Endodermal cell (in vitro differentiated cells): ENCODE results near the gene TENT5C. TPM values are rescaled to one million over a fixed set of nuclear protein-coding genes. Genes with fewer than 3 reads are reported as not detected.

Experiments used
- DNase-seq: peaks from one replicate; pipeline ENCODE4 v3.0.0-alpha.2; 2017
- H3K27ac ChIP-seq: 2 replicates; pipeline ENCODE4 v1.5.1; 2013; ENCODE audit warnings: mild to moderate bottlenecking, low read depth, low read length, moderate library complexity
- H3K27me3 ChIP-seq: 2 replicates; pipeline ENCODE4 v1.6.1; 2013; ENCODE audit warnings: mild to moderate bottlenecking, low read length, moderate library complexity; ENCODE audit not compliant: insufficient read depth, control insufficient read depth, poor library complexity, severe bottlenecking
- H3K36me3 ChIP-seq: 2 replicates; pipeline ENCODE4 v1.7.0; 2013; ENCODE audit warnings: mild to moderate bottlenecking, low read length, moderate library complexity; ENCODE audit not compliant: control insufficient read depth, insufficient read depth
- H3K4me1 ChIP-seq: one replicate; pipeline ENCODE4 v1.7.0; 2013; ENCODE audit warnings: low read length; ENCODE audit not compliant: control insufficient read depth, insufficient read depth
- H3K4me3 ChIP-seq: 2 replicates; pipeline ENCODE4 v1.5.1; 2013; ENCODE audit warnings: mild to moderate bottlenecking, low read length, moderate library complexity
- H3K9ac ChIP-seq: 2 replicates; pipeline ENCODE4 v1.6.1; 2013; ENCODE audit warnings: mild to moderate bottlenecking, low read length, moderate library complexity; ENCODE audit not compliant: poor library complexity, severe bottlenecking; ENCODE audit errors: extremely low read depth
- H3K9me3 ChIP-seq: 2 replicates; pipeline ENCODE4 v1.6.1; 2013; ENCODE audit warnings: mild to moderate bottlenecking, low read length, moderate library complexity; ENCODE audit not compliant: control insufficient read depth
- H3K27ac Mint-ChIP-seq: 2 replicates; pipeline ENCODE4 v1.8.0; 2020; ENCODE audit warnings: mixed read lengths
- H3K27me3 Mint-ChIP-seq: 2 replicates; pipeline ENCODE4 v1.8.0; 2021; ENCODE audit warnings: mild to moderate bottlenecking, mixed read lengths; ENCODE audit not compliant: insufficient read depth
- H3K36me3 Mint-ChIP-seq: 2 replicates; pipeline ENCODE4 v1.8.0; 2020; ENCODE audit warnings: low read depth, mixed read lengths
- H3K4me1 Mint-ChIP-seq: 2 replicates; pipeline ENCODE4 v1.8.0; 2020; ENCODE audit warnings: mixed read lengths
- H3K4me3 Mint-ChIP-seq: 2 replicates; pipeline ENCODE4 v1.8.0; 2020; ENCODE audit warnings: mild to moderate bottlenecking, moderate library complexity, mixed read lengths
- H3K9me3 Mint-ChIP-seq: 2 replicates; pipeline ENCODE4 v1.8.0; 2020; ENCODE audit warnings: mild to moderate bottlenecking, mixed read lengths
- CTCF ChIP-seq: fragments of 200-600 bp; sonication (generic); conservative IDR thresholded peaks from 2 replicates; pipeline ENCODE4 v1.5.0; 2021; ENCODE audit warnings: antibody characterized with exemption, mild to moderate bottlenecking
- WGBS, 2 experiments: methylation state at CpG; one replicate each; pipeline versions ENCODE4 v1.1.5 to v1.1.7; 2013; ENCODE audit warnings: missing lambda C conversion rate in 2 of 2, mixed read lengths in 1 of 2; ENCODE audit not compliant: insufficient coverage in 1 of 2, insufficient read length in 1 of 2; 5-methylcytosine and 5-hydroxymethylcytosine counted together
- total RNA-seq, 2 donors: library from RNA; stranded (reverse); fragmentation: NEBNext Ultra II Directional in 1 of 2; extraction: Animal tissue kit (Norgen Biotek cat#: 25700) in 1 of 2; gene quantifications; 2 replicates in 1 of 2; 3 replicates in 1 of 2; pipeline ENCODE4 v1.2.1, GENCODE V29; 2021

TENT5C gene
- total RNA-seq, 2 donors from 2014 or later = 1.0 to 1.4 TPM

GRCh38 chr1:117582451-117582850 lies 23.4 kb upstream of the TENT5C start:
- H3K4me1 ChIP-seq = no peaks in the 10 kb centered on the region
- H3K36me3 Mint-ChIP-seq = no peaks in the 10 kb centered on the region

GRCh38 chr1:117583247-117583646 lies 22.6 kb upstream of the TENT5C start:
- WGBS, 2 experiments = 96 to 100% methylated on average over 2 to 6 of the region's 6 CpGs
- Mint-ChIP-seq H3K36me3 (no peaks in the 10 kb centered on the region), H3K9me3 (no peaks in the 10 kb centered on the region), H3K27ac (no peak overlapping the region), H3K4me1 (no peaks in the 10 kb centered on the region), H3K4me3 (no peak overlapping the region), H3K27me3 (peaks cover 3% of the 10 kb centered on the region)
- Histone ChIP-seq H3K36me3 (no peaks in the 10 kb centered on the region), H3K9ac (no peak overlapping the region), H3K27ac (no peak overlapping the region), H3K4me1 (no peaks in the 10 kb centered on the region), H3K9me3 (no peaks in the 10 kb centered on the region), H3K27me3 (no peaks in the 10 kb centered on the region), H3K4me3 (no peak overlapping the region)
- TF ChIP-seq CTCF = no peak
- no peak for DNase-seq

More at GRCh38 chr1:117582451-117582850, 23.4 kb upstream of the TENT5C start:
- peaks cover 1% of the 10 kb centered on the region for H3K27me3 Mint-ChIP-seq
- no peaks in the 10 kb centered on the region for H3K4me1 Mint-ChIP-seq
- Histone ChIP-seq H3K4me3 (no peak overlapping the region), H3K9me3 (no peaks in the 10 kb centered on the region), H3K36me3 (no peaks in the 10 kb centered on the region), H3K27me3 (no peaks in the 10 kb centered on the region), H3K27ac (no peak overlapping the region), H3K9ac (no peak overlapping the region)
- H3K9me3 Mint-ChIP-seq = no peaks in the 10 kb centered on the region
- DNase-seq = no peak
- H3K4me3 Mint-ChIP-seq = no peak overlapping the region
- H3K27ac Mint-ChIP-seq = no peak overlapping the region
- no peak for TF ChIP-seq CTCF
- WGBS, 2 experiments = 63% methylated on average over 3 of the region's 3 CpGs; no CpG with 5 or more reads in 1 of the 2 experiments

GRCh38 chr1:117584181-117584580 lies 21.7 kb upstream of the TENT5C start:
- Histone ChIP-seq H3K9me3 (no peaks in the 10 kb centered on the region), H3K9ac (no peak overlapping the region), H3K4me1 (no peaks in the 10 kb centered on the region), H3K27ac (no peak overlapping the region), H3K4me3 (no peak overlapping the region), H3K36me3 (no peaks in the 10 kb centered on the region), H3K27me3 (no peaks in the 10 kb centered on the region)
- 90 to 94% methylated on average over 6 of the region's 6 CpGs for WGBS, 2 experiments
- H3K4me1 Mint-ChIP-seq = no peaks in the 10 kb centered on the region
- TF ChIP-seq CTCF = no peak
- no peak overlapping the region for H3K27ac Mint-ChIP-seq
- no peaks in the 10 kb centered on the region for H3K36me3 Mint-ChIP-seq
- no peak overlapping the region for H3K4me3 Mint-ChIP-seq
- H3K27me3 Mint-ChIP-seq = peaks cover 3% of the 10 kb centered on the region
- DNase-seq = no peak
- H3K9me3 Mint-ChIP-seq = no peaks in the 10 kb centered on the region
